GM23338 (cell line): Measurements from ENCODE around the gene ZSCAN2.

Experiments used
- POLR2AphosphoS5 ChIP-seq: IDR thresholded peaks from 2 replicates; pipeline ENCODE4 v1.6.1; 2016; ENCODE audit warnings: antibody characterized with exemption, low read depth
- TF ChIP-seq, protein P1 (sequence below), 2 experiments: fragments of 200-600 bp in 1 of 2; sonication (generic) in 1 of 2; conservative IDR thresholded peaks; 2 replicates each; pipeline versions ENCODE4 v1.5.1 to v1.6.1; 2016 to 2017; ENCODE audit warnings: antibody characterized with exemption in 2 of 2, low read depth in 2 of 2, mild to moderate bottlenecking in 2 of 2, moderate library complexity in 1 of 2

- TF ChIP-seq, protein P1, sequence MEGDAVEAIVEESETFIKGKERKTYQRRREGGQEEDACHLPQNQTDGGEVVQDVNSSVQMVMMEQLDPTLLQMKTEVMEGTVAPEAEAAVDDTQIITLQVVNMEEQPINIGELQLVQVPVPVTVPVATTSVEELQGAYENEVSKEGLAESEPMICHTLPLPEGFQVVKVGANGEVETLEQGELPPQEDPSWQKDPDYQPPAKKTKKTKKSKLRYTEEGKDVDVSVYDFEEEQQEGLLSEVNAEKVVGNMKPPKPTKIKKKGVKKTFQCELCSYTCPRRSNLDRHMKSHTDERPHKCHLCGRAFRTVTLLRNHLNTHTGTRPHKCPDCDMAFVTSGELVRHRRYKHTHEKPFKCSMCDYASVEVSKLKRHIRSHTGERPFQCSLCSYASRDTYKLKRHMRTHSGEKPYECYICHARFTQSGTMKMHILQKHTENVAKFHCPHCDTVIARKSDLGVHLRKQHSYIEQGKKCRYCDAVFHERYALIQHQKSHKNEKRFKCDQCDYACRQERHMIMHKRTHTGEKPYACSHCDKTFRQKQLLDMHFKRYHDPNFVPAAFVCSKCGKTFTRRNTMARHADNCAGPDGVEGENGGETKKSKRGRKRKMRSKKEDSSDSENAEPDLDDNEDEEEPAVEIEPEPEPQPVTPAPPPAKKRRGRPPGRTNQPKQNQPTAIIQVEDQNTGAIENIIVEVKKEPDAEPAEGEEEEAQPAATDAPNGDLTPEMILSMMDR (conservative IDR thresholded peaks at IDR 0.05; ENCODE audit: low read depth in 2 of 2): no peak
- no peak for TF ChIP-seq POLR2AphosphoS5
Observed at GRCh38 chr15:84657748-84658079, 56.9 kb downstream of the ZSCAN2 start.
